Measurements from ENCODE around the gene CHTOP.

The CHTOP gene

DNA sequence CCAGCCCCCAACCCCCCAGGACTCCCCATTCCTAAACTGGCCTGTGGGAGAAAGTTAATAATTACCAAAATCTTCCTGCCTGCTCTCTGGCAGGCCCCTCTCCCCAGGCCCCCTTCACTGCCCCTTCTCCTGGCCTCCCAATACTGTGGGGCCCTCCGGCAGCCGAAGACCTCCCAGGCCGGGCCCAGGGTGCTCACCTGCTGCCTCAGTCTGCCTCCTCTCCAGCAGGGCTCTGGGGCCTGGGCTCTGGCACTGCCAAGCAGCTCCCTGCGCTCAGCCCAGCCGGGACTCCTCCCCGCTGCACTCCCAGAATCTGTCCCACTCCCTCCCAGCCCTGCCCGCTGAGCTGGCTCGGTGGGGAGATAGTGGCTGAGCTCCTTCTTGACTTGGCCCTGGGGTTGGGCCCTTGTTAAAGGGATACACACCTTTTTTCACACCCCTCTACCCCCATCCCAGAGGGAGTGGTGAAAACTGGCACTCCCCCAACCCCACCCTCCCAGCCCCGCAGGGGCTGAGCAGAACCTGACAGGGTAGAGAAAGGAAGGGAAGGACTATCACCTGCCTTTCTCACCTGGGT is 21.0 kb upstream of the CHTOP start, which contains the start of gene S100A16:
S100A16 (minus strand) TSS at position 383 of the 577 bp plus-strand sequence. CDS start 4,986 bp downstream, outside the sequence.
- TF ChIP-seq, protein P1, sequence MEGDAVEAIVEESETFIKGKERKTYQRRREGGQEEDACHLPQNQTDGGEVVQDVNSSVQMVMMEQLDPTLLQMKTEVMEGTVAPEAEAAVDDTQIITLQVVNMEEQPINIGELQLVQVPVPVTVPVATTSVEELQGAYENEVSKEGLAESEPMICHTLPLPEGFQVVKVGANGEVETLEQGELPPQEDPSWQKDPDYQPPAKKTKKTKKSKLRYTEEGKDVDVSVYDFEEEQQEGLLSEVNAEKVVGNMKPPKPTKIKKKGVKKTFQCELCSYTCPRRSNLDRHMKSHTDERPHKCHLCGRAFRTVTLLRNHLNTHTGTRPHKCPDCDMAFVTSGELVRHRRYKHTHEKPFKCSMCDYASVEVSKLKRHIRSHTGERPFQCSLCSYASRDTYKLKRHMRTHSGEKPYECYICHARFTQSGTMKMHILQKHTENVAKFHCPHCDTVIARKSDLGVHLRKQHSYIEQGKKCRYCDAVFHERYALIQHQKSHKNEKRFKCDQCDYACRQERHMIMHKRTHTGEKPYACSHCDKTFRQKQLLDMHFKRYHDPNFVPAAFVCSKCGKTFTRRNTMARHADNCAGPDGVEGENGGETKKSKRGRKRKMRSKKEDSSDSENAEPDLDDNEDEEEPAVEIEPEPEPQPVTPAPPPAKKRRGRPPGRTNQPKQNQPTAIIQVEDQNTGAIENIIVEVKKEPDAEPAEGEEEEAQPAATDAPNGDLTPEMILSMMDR (IDR thresholded peaks at IDR 0.05; ENCODE audit: borderline replicate concordance, extremely low read depth, low read length, poor library complexity, severe bottlenecking): no peak
- TF ChIP-seq EZH2 (IDR thresholded peaks at IDR 0.05; ENCODE audit: borderline replicate concordance, low read depth, low read length, severe bottlenecking): no peak
- Histone ChIP-seq H3K4me3 (ENCODE audit: low read depth in 1 of 2, low read length in 2 of 2) (no peak within 1 kb of the TSS), H3K79me2 (ENCODE audit: insufficient read depth, low read length) (no peaks in the 10 kb centered on the region), H3K9me3 (ENCODE audit: insufficient read depth, low read length, severe bottlenecking) (no peaks in the 10 kb centered on the region), H3K27ac (ENCODE audit: low read length) (no peak within 1 kb of the TSS), H3K9ac (ENCODE audit: low read depth, low read length) (no peak within 1 kb of the TSS), H2AFZ (ENCODE audit: low read depth, low read length) (no peak within 1 kb of the TSS), H3K27me3 (ENCODE audit: insufficient read depth, low read length, poor library complexity) (no peaks in the 10 kb centered on the region), H3K4me2 (ENCODE audit: insufficient read depth, low read length) (no peak within 1 kb of the TSS), H3K4me1 (ENCODE audit: insufficient read depth, low read length) (no peaks in the 10 kb centered on the region), H3K36me3 (ENCODE audit: insufficient read depth, low read length) (no peaks in the 10 kb centered on the region), H4K20me1 (ENCODE audit: insufficient read depth, low read length) (no peaks in the 10 kb centered on the region; the same call in 1 of the 2 replicates)
- ATAC-seq (ENCODE audit: insufficient read depth, low read depth) (no peak; the same call in 2 of the 3 replicates), DNase-seq (no peak)

DNA sequence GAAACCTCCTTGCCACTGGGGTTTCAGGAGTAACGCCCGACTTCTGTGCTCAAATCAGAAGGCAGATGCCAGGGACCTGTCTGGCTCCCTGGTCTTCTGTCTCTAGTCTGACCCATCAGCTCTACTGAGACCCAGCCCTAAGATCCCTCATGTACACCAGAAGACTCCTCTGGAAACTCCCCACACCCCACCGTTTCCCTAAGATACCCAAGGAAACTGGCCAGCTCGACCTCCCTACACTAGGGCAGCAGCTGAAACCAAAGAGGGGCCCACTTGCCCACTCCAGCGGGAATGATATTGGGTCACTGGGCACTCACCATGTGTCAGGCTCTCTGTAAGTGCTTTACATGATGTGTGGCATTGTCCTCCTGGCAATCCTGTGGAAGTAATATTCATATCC is 20.5 kb upstream of the CHTOP start:
- no peak overlapping the region for H3K4me2 ChIP-seq (ENCODE audit: insufficient read depth, low read length)
- H3K27ac ChIP-seq (ENCODE audit: low read length): no peak overlapping the region
- no peak overlapping the region for H3K4me3 ChIP-seq (ENCODE audit: low read depth in 1 of 2, low read length in 2 of 2)

DNA sequence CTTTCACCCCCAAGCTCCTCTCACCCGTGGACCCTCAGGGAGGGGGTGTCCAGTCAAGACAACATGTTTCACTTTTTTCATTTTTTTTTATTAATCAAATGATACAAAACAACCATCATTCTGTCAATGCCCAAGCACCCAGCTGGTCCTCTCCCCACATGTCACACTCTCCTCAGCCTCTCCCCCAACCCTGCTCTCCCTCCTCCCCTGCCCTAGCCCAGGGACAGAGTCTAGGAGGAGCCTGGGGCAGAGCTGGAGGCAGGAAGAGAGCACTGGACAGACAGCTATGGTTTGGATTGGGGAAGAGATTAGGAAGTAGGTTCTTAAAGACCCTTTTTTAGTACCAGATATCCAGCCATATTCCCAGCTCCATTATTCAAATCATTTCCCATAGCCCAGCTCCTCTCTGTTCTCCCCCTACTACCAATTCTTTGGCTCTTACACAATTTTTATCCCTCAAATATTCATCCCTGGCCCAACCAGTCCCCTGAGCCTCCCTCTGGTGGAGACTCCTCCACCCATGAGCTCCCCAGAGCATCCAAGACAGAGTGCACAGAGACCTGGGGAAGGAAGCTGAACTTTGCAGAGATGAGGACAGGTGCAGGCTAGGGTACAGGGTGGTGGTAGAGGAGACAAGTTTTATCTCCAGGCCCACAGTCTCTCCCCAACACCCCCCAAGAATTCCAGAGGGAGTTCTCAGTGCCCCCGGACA is 19.5 kb upstream of the CHTOP start:
- Histone ChIP-seq H3K79me2 (ENCODE audit: insufficient read depth, low read length) (no peaks in the 10 kb centered on the region), H3K9me3 (ENCODE audit: insufficient read depth, low read length, severe bottlenecking) (no peaks in the 10 kb centered on the region), H4K20me1 (ENCODE audit: insufficient read depth, low read length) (no peaks in the 10 kb centered on the region; the same call in 1 of the 2 replicates), H2AFZ (ENCODE audit: low read depth, low read length) (no peak overlapping the region), H3K4me3 (ENCODE audit: low read depth in 1 of 2, low read length in 2 of 2) (no peak overlapping the region), H3K36me3 (ENCODE audit: insufficient read depth, low read length) (no peaks in the 10 kb centered on the region), H3K4me2 (ENCODE audit: insufficient read depth, low read length) (no peak overlapping the region), H3K4me1 (ENCODE audit: insufficient read depth, low read length) (no peaks in the 10 kb centered on the region), H3K27ac (ENCODE audit: low read length) (no peak overlapping the region), H3K9ac (ENCODE audit: low read depth, low read length) (no peak overlapping the region), H3K27me3 (ENCODE audit: insufficient read depth, low read length, poor library complexity) (no peaks in the 10 kb centered on the region)
- TF ChIP-seq, protein P1 (IDR thresholded peaks at IDR 0.05; ENCODE audit: borderline replicate concordance, extremely low read depth, low read length, poor library complexity, severe bottlenecking): no peak
- no peak for TF ChIP-seq EZH2 (IDR thresholded peaks at IDR 0.05; ENCODE audit: borderline replicate concordance, low read depth, low read length, severe bottlenecking)
- DNase-seq (no peak), ATAC-seq (ENCODE audit: insufficient read depth, low read depth) (no peak)

More for the DNA sequence above, 20.5 kb upstream of the CHTOP start:
- H3K4me1 ChIP-seq (ENCODE audit: insufficient read depth, low read length): no peaks in the 10 kb centered on the region
- H3K9ac ChIP-seq (ENCODE audit: low read depth, low read length): no peak overlapping the region
- no peaks in the 10 kb centered on the region for H3K9me3 ChIP-seq (ENCODE audit: insufficient read depth, low read length, severe bottlenecking)
- DNase-seq: no peak
- H2AFZ ChIP-seq (ENCODE audit: low read depth, low read length): no peak overlapping the region
- TF ChIP-seq, protein P1 (IDR thresholded peaks at IDR 0.05; ENCODE audit: borderline replicate concordance, extremely low read depth, low read length, poor library complexity, severe bottlenecking): no peak
- TF ChIP-seq EZH2 (IDR thresholded peaks at IDR 0.05; ENCODE audit: borderline replicate concordance, low read depth, low read length, severe bottlenecking): no peak
- no peaks in the 10 kb centered on the region; the same call in 1 of the 2 replicates for H4K20me1 ChIP-seq (ENCODE audit: insufficient read depth, low read length)
- no peaks in the 10 kb centered on the region for H3K79me2 ChIP-seq (ENCODE audit: insufficient read depth, low read length)
- H3K36me3 ChIP-seq (ENCODE audit: insufficient read depth, low read length): no peaks in the 10 kb centered on the region
- no peaks in the 10 kb centered on the region for H3K27me3 ChIP-seq (ENCODE audit: insufficient read depth, low read length, poor library complexity)
- no peak for ATAC-seq (ENCODE audit: insufficient read depth, low read depth)

Data from DND-41 (cell line).